ENCODE data around the gene USP47.

DNA sequence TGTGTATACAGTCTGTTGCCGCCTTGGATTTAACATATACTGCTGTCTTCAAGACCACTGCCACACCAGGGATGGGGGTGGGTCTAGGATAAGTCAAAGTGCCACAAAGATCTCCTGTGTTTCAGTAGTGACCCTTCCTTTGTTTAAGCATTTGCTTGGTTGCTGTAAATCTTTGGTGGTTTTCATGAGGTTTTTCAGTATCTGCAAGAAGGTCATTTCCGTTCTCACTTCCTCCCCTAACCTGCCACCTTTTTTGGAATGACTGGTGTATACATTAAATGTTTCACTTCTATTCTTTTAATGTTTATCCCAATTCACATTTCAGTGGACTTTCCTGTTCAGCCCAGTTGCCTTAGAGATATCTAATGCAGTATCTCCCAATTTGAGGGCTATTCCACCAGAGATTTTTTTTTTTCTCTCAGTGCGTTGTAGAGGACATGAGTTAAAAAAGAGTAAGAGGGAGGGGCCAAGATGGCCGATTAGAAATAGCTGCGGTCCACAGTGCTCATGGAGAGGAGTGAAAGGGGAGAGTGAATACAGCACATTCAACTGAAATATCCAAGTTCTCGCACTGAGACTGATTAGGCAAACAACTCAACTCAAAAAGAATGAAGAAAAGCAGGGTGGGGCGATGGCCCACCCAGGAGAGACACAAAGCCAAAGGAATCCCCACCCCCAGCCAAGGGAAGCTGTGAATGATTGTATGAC is 43.2 kb downstream of the USP47 start:
- no peak for TF ChIP-seq POLR2A (IDR thresholded peaks at IDR 0.05)
- TF ChIP-seq, protein P1, sequence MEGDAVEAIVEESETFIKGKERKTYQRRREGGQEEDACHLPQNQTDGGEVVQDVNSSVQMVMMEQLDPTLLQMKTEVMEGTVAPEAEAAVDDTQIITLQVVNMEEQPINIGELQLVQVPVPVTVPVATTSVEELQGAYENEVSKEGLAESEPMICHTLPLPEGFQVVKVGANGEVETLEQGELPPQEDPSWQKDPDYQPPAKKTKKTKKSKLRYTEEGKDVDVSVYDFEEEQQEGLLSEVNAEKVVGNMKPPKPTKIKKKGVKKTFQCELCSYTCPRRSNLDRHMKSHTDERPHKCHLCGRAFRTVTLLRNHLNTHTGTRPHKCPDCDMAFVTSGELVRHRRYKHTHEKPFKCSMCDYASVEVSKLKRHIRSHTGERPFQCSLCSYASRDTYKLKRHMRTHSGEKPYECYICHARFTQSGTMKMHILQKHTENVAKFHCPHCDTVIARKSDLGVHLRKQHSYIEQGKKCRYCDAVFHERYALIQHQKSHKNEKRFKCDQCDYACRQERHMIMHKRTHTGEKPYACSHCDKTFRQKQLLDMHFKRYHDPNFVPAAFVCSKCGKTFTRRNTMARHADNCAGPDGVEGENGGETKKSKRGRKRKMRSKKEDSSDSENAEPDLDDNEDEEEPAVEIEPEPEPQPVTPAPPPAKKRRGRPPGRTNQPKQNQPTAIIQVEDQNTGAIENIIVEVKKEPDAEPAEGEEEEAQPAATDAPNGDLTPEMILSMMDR (IDR thresholded peaks at IDR 0.05) = no peak

All from thyroid gland (tissue), 4 donors.